Measurements from ENCODE around the gene SMG9.
A peak's percentile ranks its signal among the peaks of the same experiment; 100 is the strongest.

The SMG9 gene

GRCh38 chr19:43754503-43755255 lies at the start of gene SMG9:
Gene SMG9, minus strand, starts transcription at chr19:43754962. Its CDS starts 4,221 bp downstream, at chr19:43750741.
- peak; percentile 95 to 98 (median 97) for DNase-seq (ENCODE audit: low read depth in 4 of 4, low spot score in 1 of 4)

GRCh38 chr19:43804432-43804831 lies 49.7 kb upstream of the SMG9 start:
- DNase-seq (ENCODE audit: low read depth in 4 of 4, low spot score in 1 of 4): no peak

- DNase-seq (ENCODE audit: low read depth in 4 of 4, low spot score in 1 of 4): no peak
Observed at GRCh38 chr19:43802216-43802951, 47.6 kb upstream of the SMG9 start, which contains the start of gene LYPD5. Gene LYPD5, minus strand, starts transcription at chr19:43802447. Its CDS starts 67 bp downstream, at chr19:43802380.

GRCh38 chr19:43799502-43800142 lies 44.9 kb upstream of the SMG9 start:
- DNase-seq (ENCODE audit: low read depth in 4 of 4, low spot score in 1 of 4): no peak

- peak in 2 of 4 experiments; percentile 41 to 65 for DNase-seq (ENCODE audit: low read depth in 4 of 4, low spot score in 1 of 4)
Observed at GRCh38 chr19:43798546-43799409, 44.0 kb upstream of the SMG9 start.

- no peak for DNase-seq (ENCODE audit: low read depth in 4 of 4, low spot score in 1 of 4)
Observed at GRCh38 chr19:43798026-43798545, 43.3 kb upstream of the SMG9 start.

- DNase-seq (ENCODE audit: low read depth in 4 of 4, low spot score in 1 of 4): no peak
Observed at GRCh38 chr19:43797556-43797955, 42.8 kb upstream of the SMG9 start.

- no peak for DNase-seq (ENCODE audit: low read depth in 4 of 4, low spot score in 1 of 4)
Observed at GRCh38 chr19:43797118-43797517, 42.4 kb upstream of the SMG9 start.

- no peak for DNase-seq (ENCODE audit: low read depth in 4 of 4, low spot score in 1 of 4)
Observed at GRCh38 chr19:43790587-43790986, 35.8 kb upstream of the SMG9 start.

GRCh38 chr19:43789029-43789428 lies 34.3 kb upstream of the SMG9 start:
- DNase-seq (ENCODE audit: low read depth in 4 of 4, low spot score in 1 of 4): no peak

GRCh38 chr19:43786665-43787064 lies 31.9 kb upstream of the SMG9 start:
- DNase-seq (ENCODE audit: low read depth in 4 of 4, low spot score in 1 of 4): no peak

GRCh38 chr19:43784981-43785808 lies 30.4 kb upstream of the SMG9 start:
- no peak for DNase-seq (ENCODE audit: low read depth in 4 of 4, low spot score in 1 of 4)

GRCh38 chr19:43784241-43784980 lies 29.6 kb upstream of the SMG9 start:
- DNase-seq (ENCODE audit: low read depth in 4 of 4, low spot score in 1 of 4): peak in 2 of 4 experiments; percentile 57 to 69

GRCh38 chr19:43783636-43784035 lies 28.9 kb upstream of the SMG9 start:
- DNase-seq (ENCODE audit: low read depth in 4 of 4, low spot score in 1 of 4): no peak

- DNase-seq (ENCODE audit: low read depth in 4 of 4, low spot score in 1 of 4): no peak
Observed at GRCh38 chr19:43782689-43783231, 28.0 kb upstream of the SMG9 start.

- DNase-seq (ENCODE audit: low read depth in 4 of 4, low spot score in 1 of 4): no peak
Observed at GRCh38 chr19:43782311-43782660, 27.5 kb upstream of the SMG9 start.

- no peak for DNase-seq (ENCODE audit: low read depth in 4 of 4, low spot score in 1 of 4)
Observed at GRCh38 chr19:43781630-43782310, 27.0 kb upstream of the SMG9 start.

All from stimulated activated CD4-positive, alpha-beta T cell treated with anti-CD3 and anti-CD28 coated beads, Interleukin-1b, Interleukin-23, amount 100 ng/mL, for 24 hours (primary cell).